Inferior parietal cortex (tissue), 1 donor: ENCODE measurements around the gene GPRC5D.

Experiments
- DNase-seq: peaks from one replicate; pipeline ENCODE4 v3.0.0-alpha.2; 2016; ENCODE audit errors: extremely low spot score

The GPRC5D gene

GRCh38 chr12:12936983-12937491 is 14.9 kb downstream of the GPRC5D start:
- no peak for DNase-seq

DNA sequence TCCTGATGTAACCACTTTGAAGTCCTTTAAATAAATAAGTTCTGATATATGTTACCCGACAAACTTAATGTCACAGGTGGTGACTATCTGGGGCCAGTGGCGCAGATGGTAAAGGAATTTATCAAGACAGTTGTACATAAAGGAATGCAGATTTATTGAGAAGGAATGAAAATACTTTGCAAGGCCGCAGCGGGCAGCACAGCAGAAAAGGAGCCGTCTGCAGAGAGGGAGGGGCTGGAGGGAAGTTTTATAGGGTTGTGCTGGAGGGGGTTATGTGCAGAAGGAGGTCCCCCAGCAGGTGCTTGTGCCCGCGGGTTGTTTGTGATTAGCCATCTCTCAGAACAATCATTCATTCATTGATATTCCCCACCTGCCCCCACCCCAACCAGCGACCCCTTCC is 17.4 kb downstream of the GPRC5D start:
- DNase-seq = no peak

GRCh38 chr12:12933742-12934141 is 18.2 kb downstream of the GPRC5D start:
- no peak for DNase-seq

GRCh38 chr12:12930633-12931219 is 21.2 kb downstream of the GPRC5D start:
- DNase-seq = no peak

DNA sequence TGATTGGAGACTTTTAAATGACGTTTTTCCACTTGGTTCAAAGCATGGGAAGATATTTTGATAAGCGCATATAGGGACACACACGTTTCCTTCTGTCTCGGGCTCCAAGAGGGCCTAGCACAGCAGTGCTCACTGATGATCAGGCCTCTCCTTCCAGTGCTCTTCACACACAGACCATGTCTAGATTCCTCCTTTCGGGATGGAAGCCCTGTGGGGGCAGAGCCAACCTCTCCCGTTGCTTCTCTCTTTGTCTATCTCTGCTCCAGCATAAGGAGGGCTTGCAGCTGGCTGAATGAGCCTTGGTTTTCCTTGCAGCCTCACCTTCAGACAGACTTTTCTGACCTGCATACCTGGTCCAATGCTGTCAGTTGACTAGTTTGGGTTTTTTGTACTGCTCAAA is 22.3 kb downstream of the GPRC5D start:
- no peak for DNase-seq

- no peak for DNase-seq
These were observed 24.5 kb downstream of the GPRC5D start for GRCh38 chr12:12927211-12928079.

DNA sequence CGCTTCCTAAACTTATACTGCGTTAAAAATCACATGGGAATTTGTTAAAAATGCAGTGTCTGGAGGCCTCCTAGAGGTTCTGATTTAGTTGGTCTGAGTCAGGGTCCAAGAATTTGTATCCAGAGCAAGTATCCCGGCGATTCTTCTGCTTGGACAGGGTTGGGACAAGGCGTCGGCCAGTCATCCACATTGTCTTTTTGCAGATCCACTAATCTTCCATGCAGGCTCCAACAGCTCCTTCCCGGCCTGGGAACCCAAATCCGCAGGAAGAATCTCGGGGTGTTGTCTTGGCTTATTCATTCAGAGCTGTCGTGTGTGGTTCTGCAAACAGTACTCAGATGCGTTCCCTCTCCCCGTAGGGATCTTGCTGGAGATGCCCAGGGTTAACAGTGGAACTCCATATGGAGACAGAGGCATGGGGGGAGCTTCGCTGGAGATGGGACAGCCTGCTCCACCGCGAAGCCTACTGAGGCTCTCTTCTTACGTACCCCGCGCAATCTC is 25.3 kb downstream of the GPRC5D start:
- DNase-seq = no peak

DNA sequence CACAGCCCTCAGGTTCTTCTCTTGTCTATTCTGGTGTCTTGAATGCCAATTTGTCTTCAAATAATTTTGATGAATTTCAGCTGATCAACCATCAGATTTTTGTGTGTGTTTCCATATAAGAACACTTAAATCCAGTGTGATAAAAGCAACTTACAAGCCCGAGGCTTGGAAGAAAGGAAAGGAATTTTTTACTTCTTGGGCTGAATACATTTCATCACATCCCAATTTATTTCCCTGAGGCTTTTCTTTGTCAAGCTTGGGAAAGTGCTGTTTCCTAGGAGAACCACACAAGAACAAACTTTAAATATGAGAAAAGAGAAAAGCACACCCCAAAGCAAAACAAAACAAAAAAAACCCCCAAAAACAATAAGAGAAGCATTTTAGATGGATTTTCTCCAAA is 26.6 kb downstream of the GPRC5D start:
- DNase-seq = no peak

DNA sequence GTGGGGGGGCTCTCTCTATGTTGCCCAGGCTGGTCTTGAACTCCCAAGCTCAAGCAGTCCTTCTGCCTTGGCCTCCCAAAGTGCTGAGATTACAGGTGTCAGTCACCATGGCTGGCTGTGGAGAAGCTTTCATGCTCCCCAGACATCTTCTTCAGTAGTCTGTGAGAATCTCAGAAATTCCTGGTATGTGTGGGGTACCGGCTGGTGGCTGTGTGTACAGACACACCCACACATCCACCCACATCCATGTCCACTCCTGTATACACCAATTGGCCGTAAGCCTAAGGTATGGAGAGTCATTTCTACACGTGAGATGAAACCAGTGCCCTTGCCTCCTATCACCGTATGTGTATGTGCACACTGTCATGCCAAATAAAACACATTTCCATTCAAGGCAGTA is 27.8 kb downstream of the GPRC5D start:
- DNase-seq = no peak

- DNase-seq = no peak
These were observed 29.0 kb downstream of the GPRC5D start for GRCh38 chr12:12922978-12923377.

DNA sequence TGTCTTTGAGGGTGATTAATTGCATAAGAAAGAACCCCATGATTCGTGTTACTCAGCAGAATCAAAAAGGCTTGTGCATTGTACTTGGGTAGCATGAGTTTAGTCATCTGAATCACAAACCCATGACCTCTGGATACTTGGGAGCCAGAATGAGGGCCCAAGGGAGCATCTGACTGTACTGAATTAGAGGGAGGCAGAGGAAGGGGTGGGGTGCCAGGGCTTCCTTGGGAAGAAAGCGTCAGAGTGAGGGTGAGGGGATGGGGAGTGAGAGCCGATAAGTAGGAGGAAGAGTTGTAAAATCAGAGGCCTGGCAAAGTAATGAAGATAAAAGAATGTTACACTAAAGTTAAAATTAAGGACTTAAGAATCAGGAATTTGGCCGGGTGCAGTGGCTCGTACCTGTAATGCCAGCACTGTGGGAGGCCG is 29.8 kb downstream of the GPRC5D start:
- DNase-seq = no peak

- DNase-seq = no peak
These were observed 32.1 kb downstream of the GPRC5D start for GRCh38 chr12:12919666-12920435.

DNA sequence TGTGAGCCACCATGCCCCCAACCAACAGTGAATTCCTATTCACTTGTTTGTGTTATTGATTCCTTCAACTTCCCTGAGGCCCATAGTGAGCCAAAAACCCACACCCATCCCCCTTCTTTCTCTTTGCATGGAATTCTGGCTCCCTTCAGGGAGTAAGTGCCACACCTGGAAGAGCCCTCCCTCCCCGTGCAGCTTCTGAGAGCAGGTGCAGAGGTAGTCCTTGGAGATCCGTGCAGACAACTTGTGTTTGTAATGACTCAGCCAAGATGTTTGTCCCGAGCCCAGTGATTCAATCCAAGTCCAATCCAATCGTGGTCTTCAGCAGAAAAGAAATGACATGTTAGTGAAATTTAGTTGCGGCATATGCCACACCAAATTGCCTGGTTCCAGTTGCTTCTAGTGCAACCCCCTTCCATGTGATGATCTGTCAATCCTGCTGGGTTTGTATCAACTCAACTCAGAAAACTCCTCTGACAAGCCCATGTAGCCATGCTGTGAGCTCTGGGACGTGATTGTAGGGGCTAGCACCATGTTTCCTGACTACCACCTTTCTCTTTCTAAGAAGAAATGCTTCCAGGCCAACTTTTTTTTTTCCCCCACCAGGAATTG is 33.1 kb downstream of the GPRC5D start:
- no peak for DNase-seq

DNA sequence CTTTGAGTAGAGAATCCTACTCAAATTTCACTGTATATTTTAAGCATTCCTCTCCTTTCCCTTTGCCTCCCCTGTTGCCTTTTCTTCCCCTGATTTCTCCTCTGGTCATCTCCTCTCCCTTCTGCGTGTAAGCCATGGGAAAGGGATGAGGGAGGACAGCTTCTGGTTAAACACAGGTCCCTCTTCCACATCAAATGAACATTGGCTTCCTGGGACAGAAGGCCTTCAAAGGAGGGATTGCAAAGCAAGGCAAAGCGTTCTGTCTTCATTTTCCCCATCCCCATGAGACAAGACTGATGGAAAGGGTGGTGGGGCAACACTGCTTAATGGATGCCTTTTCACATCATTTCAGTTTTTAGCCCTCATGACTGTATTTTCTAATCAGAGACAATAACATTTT is 34.5 kb downstream of the GPRC5D start:
- DNase-seq = no peak

DNA sequence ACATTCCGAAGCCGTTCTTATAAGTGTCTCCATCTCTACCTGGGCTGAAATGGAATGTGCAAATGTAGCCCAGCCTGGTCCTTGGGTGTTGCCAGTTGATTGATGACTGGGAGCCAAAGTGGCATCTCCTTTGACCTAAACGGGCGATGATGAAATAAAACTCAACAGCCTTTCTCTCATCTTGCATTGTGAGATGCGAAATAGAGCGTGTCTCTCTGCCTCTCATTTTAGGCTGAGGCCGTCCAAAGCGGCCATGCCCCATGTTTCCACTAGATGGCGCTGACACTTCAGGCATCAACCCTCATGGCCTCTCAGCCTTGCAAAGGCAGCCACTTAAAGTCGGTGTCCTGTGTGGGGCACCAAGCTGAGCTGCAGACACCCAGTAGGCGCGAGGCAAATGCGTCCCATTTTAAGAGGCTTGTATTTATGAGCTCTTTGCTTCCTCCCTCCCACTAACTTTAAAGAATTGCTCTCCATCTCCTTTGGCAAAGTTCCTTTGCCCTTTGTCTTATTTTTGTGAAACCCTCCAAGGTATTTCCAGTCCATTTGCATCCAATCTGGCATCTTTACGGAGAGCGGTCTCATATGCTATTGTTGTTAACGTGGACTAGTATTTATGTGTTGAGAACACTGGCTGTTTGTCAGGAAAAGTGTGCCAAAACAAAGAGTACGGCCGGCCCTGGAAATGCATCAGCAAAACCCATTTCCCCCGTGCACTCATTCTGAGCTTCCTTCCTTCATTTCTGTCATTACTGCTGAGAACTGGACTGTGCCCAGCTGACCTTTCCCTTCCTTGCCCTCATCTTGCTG is 35.6 kb downstream of the GPRC5D start:
- peak; percentile 98 for DNase-seq

GRCh38 chr12:12915656-12916055 is 36.3 kb downstream of the GPRC5D start:
- DNase-seq = no peak

- no peak for DNase-seq
These were observed 39.3 kb downstream of the GPRC5D start for GRCh38 chr12:12912711-12913110.

GRCh38 chr12:12909995-12910420 is 42.0 kb downstream of the GPRC5D start:
- no peak for DNase-seq

- DNase-seq = no peak
These were observed 42.6 kb downstream of the GPRC5D start for GRCh38 chr12:12909228-12909994.

DNA sequence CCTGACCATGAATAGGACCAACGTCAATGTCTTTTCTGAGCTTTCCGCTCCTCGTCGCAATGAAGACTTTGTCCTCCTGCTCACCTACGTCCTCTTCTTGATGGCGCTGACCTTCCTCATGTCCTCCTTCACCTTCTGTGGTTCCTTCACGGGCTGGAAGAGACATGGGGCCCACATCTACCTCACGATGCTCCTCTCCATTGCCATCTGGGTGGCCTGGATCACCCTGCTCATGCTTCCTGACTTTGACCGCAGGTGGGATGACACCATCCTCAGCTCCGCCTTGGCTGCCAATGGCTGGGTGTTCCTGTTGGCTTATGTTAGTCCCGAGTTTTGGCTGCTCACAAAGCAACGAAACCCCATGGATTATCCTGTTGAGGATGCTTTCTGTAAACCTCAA is 43.3 kb downstream of the GPRC5D start:
- DNase-seq = no peak
